GM23248 (cell line): ENCODE data around the gene ANKH.

Experiments
- EZH2 ChIP-seq: fragments of 200-600 bp; sonication (generic); IDR thresholded peaks from 2 replicates; pipeline ENCODE4 v1.6.1; 2018; ENCODE audit warnings: antibody characterized with exemption, mild to moderate bottlenecking; ENCODE audit not compliant: insufficient read depth, poor library complexity, severe bottlenecking
- EZH2phosphoT487 ChIP-seq: fragments of 200-600 bp; sonication (generic); IDR thresholded peaks from 2 replicates; pipeline ENCODE4 v1.6.1; 2018; ENCODE audit warnings: antibody characterized with exemption, moderate library complexity, mild to moderate bottlenecking, low read depth; ENCODE audit not compliant: insufficient read depth

- TF ChIP-seq EZH2phosphoT487 (no peak), EZH2 (no peak)
Observed at GRCh38 chr5:14698495-14698894, 173.1 kb downstream of the ANKH start.
